GM12873 (cell line): ENCODE data around the gene SPOCD1.
A peak's percentile ranks its signal among the peaks of the same experiment; 100 is the strongest.

Source experiments
- TF ChIP-seq, protein P1 (sequence below): IDR thresholded peaks from 2 replicates; pipeline ENCODE4 v1.5.1; 2012; ENCODE audit warnings: low read depth, mild to moderate bottlenecking, moderate library complexity, low read length, control low read depth; ENCODE audit not compliant: insufficient read depth; ENCODE audit errors: missing control alignments

The SPOCD1 gene

DNA sequence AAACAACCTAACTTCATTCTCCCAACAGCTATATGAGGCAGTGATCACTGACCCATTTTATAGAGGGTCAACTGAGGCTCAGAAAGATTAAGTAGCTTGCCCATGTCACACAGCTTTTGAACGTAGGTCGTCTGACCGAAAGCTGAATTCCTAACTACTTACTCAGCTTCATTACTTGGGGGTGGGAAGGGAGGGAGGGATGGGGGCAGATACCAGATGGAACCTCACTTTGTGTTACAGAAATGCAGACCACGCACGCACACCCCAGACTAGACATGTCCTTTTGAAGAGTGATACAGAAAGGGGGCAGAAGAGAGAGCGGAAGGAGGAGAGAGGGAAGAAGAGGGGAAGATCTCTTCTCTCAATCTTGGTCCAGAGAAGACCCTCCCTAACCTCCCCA lies 53.9 kb downstream of the SPOCD1 start:
- TF ChIP-seq, protein P1, sequence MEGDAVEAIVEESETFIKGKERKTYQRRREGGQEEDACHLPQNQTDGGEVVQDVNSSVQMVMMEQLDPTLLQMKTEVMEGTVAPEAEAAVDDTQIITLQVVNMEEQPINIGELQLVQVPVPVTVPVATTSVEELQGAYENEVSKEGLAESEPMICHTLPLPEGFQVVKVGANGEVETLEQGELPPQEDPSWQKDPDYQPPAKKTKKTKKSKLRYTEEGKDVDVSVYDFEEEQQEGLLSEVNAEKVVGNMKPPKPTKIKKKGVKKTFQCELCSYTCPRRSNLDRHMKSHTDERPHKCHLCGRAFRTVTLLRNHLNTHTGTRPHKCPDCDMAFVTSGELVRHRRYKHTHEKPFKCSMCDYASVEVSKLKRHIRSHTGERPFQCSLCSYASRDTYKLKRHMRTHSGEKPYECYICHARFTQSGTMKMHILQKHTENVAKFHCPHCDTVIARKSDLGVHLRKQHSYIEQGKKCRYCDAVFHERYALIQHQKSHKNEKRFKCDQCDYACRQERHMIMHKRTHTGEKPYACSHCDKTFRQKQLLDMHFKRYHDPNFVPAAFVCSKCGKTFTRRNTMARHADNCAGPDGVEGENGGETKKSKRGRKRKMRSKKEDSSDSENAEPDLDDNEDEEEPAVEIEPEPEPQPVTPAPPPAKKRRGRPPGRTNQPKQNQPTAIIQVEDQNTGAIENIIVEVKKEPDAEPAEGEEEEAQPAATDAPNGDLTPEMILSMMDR = no peak

DNA sequence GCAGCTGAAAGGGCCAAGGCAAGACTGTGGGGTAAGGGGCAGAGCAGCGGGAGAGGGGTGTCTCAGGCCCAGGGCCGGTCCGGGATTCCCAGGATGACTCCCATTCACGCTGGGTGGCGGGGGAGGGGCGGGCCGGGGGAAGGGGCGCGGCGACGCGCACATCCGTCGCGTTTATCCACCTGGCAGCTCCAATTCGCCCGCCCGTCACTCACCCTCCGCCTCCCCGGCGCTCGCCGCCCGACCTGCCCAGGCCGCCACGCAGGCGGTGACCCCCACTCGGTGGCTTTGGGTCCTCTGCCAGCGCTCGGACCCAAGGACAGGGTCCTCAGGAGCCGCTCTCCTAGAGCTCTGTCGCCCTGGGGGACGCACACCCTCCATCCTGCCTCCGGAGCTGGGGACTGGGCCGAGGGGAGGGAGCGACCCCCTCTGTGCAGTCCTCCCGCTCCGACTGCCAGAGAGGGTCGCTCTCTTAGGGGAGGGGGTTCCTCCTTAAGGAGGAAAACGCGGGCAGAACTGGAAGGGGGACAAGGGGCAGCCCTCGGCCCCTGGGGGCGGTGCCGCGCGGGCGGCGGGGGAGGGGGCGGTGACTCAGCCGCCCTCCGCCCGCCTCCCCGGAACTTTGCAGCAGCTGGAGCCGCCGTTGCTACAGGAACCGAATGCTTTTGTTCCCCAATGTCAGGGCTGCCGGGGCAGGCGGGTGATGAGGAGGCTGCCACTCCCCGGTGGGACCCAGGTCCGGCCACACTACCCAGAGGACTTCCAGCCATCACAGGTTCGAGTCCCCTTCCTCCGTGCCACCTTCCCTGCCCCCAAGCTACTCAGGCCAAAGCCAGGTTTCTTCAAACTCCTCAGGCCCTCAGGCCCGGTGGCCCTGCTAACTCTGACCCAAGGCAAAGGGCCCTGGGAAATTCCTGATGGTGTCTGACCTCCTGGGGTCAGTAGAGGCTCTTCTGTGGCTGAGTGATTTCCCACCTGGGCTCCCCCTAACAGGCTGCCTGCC lies 55.1 kb downstream of the SPOCD1 start:
- TF ChIP-seq, protein P1 = no peak

DNA sequence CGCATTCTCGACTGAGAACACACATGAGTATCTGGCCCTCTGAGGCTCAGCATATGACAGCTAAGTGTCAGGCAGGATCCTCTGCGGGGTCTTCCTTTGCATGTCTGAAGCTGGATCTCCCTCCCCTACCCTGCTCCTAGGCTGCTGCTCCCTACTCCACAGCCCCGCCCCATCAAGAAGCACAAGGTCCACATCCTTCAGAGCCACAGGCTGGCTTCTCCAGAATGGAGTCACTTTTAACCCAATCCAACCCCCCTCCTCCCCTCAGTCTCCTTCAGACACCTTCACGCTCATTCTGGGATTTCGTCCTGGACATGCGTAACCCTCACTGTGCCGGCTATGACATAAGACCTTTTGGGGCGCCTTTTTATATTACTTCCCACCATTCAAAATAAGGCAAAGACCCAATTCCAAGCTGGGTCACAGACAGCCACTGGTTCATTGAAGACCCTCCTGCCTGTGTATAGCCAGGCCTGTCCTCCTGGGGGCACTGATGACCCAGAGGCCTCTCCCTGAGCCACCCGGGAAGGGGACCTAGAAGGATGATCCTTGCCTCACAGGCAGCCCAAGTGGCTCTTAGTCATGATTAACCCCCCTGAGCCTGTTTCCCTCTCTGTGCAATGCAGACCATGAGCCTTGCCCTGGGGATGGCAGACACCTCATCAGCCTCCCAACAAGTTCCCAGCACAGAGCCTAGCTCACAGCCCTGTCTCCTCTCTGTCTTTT lies 56.4 kb downstream of the SPOCD1 start:
- TF ChIP-seq, protein P1 = no peak

DNA sequence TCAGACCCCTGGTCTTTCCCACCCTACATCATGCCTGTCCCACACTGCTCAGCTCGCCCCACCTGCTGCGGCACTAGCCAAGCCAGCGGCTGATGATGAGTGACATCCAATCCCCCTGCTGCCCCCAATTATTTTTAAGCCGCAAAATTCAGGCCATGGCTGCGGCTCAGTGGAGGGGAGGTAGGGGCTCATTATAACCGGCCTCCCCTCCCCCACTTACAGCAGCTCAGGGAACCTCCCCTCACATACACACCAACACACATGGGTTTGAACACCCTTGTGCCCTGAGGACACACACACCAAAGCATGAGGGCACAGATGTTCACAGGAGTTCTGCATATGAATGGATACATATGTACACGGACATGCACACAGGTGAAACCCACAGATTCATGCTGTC lies 57.0 kb downstream of the SPOCD1 start:
- TF ChIP-seq, protein P1 = no peak

DNA sequence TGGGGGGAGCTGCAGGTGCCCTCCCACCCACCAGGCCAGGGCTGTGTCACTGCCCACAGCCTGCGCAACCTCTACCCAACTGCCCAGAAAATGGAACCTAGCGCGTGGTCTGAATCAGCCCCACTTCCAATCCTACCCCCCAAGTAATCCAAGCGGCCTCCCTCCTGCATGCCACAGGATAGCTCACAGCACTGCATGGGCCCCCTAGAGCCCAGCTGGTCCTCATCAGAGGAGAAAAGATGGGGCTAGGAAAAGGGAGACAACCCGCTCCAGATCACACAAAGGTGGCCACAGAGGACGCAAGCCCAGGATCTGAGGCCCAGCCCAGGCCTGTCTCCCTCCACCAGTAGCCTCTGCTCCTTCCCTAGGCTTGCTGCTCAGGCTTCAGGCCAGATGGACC lies 57.8 kb downstream of the SPOCD1 start:
- TF ChIP-seq, protein P1 = no peak

DNA sequence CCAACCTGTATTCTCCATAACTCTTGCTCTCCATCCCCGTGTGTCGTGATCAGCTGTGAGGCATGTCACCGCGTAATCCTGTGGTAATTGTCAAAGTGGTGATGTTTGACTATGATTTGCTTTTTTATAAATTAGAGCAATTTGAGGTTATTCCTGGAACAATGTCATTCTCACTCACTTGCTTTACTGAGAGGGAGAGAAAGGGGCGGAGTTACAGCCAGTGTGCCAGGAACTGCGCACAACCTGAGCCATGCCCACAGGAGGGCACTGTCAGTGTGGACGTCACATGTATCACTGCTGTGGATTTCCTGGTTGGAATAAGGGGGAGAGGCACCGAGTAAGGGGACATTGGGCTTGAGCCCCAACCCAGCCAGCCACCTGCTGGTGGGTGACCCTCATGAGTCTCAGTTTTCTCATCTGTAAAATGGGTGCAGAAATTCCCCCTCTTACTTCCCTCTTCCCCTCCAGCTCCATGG lies 58.6 kb downstream of the SPOCD1 start:
- TF ChIP-seq, protein P1 = peak; percentile 27

DNA sequence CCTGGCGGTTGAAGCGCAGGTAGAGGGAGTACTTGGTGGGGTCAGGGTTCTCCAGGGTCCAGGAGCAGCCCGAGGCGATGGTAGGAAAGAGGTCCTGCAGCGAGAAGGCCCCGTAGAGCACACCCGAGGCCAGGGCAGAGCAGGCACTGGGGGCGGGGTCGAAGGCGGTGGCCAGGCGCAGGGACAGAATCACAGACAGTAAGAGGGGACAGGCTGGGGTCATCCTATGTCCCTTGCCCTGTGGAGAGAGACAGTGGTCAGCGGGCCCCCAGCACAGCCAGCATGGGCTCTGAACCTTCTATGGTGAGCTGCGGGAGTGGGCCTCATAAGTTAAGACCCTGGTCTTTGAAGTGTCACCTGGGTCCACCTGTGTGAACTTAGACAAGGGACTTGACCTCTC lies 59.2 kb downstream of the SPOCD1 start:
- TF ChIP-seq, protein P1 = no peak
